Liver (tissue), 3 donors: ENCODE measurements around the gene MAP3K4.

Experiments
- ATF3 ChIP-seq: IDR thresholded peaks from 2 replicates; pipeline ENCODE4 v1.6.1; 2016; ENCODE audit warnings: antibody characterized with exemption
- CTCF ChIP-seq: fragments of 150-350 bp; IDR thresholded peaks from 2 replicates; pipeline ENCODE4 v1.5.1; 2017; ENCODE audit warnings: improper control_type of control experiment, low read depth, low read length; ENCODE audit not compliant: missing input control
- JUND ChIP-seq, 2 donors: IDR thresholded peaks; 2 replicates each; pipeline ENCODE4 v1.6.1; 2016; ENCODE audit warnings: antibody characterized with exemption in 2 of 2
- MAX ChIP-seq: IDR thresholded peaks from 2 replicates; pipeline ENCODE4 v1.6.1; 2016; ENCODE audit warnings: antibody characterized with exemption
- RAD21 ChIP-seq, 2 donors: IDR thresholded peaks; 2 replicates each; pipeline ENCODE4 v1.6.1; 2016; ENCODE audit warnings: antibody characterized with exemption in 2 of 2, mild to moderate bottlenecking in 2 of 2
- SP1 ChIP-seq: IDR thresholded peaks from 2 replicates; pipeline ENCODE4 v1.6.1; 2018; ENCODE audit warnings: antibody characterized with exemption, mild to moderate bottlenecking
- TAF1 ChIP-seq: conservative IDR thresholded peaks from 2 replicates; pipeline ENCODE4 v1.6.1; 2016; ENCODE audit warnings: antibody characterized with exemption, mild to moderate bottlenecking
- ZBTB33 ChIP-seq: IDR thresholded peaks from 2 replicates; pipeline ENCODE4 v1.6.1; 2016; ENCODE audit warnings: antibody characterized with exemption
- TF ChIP-seq, protein P1 (sequence below): IDR thresholded peaks from 2 replicates; pipeline ENCODE4 v1.6.1; 2016; ENCODE audit warnings: antibody characterized with exemption, mild to moderate bottlenecking
- donor health status: healthy.
- donor health status: healthy.

- no peak for TF ChIP-seq CTCF
- TF ChIP-seq RAD21 (IDR thresholded peaks at IDR 0.05) = no peak
- TF ChIP-seq ATF3 = no peak
- TF ChIP-seq, protein P1, sequence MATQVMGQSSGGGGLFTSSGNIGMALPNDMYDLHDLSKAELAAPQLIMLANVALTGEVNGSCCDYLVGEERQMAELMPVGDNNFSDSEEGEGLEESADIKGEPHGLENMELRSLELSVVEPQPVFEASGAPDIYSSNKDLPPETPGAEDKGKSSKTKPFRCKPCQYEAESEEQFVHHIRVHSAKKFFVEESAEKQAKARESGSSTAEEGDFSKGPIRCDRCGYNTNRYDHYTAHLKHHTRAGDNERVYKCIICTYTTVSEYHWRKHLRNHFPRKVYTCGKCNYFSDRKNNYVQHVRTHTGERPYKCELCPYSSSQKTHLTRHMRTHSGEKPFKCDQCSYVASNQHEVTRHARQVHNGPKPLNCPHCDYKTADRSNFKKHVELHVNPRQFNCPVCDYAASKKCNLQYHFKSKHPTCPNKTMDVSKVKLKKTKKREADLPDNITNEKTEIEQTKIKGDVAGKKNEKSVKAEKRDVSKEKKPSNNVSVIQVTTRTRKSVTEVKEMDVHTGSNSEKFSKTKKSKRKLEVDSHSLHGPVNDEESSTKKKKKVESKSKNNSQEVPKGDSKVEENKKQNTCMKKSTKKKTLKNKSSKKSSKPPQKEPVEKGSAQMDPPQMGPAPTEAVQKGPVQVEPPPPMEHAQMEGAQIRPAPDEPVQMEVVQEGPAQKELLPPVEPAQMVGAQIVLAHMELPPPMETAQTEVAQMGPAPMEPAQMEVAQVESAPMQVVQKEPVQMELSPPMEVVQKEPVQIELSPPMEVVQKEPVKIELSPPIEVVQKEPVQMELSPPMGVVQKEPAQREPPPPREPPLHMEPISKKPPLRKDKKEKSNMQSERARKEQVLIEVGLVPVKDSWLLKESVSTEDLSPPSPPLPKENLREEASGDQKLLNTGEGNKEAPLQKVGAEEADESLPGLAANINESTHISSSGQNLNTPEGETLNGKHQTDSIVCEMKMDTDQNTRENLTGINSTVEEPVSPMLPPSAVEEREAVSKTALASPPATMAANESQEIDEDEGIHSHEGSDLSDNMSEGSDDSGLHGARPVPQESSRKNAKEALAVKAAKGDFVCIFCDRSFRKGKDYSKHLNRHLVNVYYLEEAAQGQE = no peak
- no peak for TF ChIP-seq TAF1
- TF ChIP-seq SP1 = no peak
- no peak for TF ChIP-seq MAX
- TF ChIP-seq JUND (IDR thresholded peaks at IDR 0.05) = no peak
- TF ChIP-seq ZBTB33 = no peak
Observed at GRCh38 chr6:160998766-160999165, 7.2 kb downstream of the MAP3K4 start.
